A549 (cell line): ENCODE measurements around the gene TCAIM. TPM values are rescaled to one million over a fixed set of nuclear protein-coding genes. Genes with fewer than 3 reads are reported as not detected.

Source experiments
- ATAC-seq, 2 experiments: fragments of 200-7000 bp in 1 of 2; fragments of >200 bp in 1 of 2; cut with Nextera tagmentation in 1 of 2; cut with Tn5 transposase in 1 of 2; 3 replicates each; pipeline versions ENCODE4 v1.8.0 to v1.9.1; 2018 to 2020; ENCODE audit warnings: mild to moderate bottlenecking in 1 of 2, moderate library complexity in 1 of 2
- CTCF ChIA-PET: fragments of 300-600 bp; sonication (Branson Sonifier 250); formaldehyde crosslinking; extraction: SDS; loops from one replicate; lab custom pipeline; 2021; ENCODE audit warnings: antibody characterized with exemption, inconsistent platforms; lab: Yijun Ruan, JAX
- POLR2A ChIA-PET: fragments of 350-600 bp; formaldehyde crosslinking; extraction: SDS; loops from one replicate; lab custom pipeline; 2021; ENCODE audit warnings: antibody characterized with exemption, inconsistent platforms; lab: Yijun Ruan, JAX
- DNase-seq, 2 experiments: peaks; one replicate each; pipeline versions ENCODE4 v3.0.0 to v3.0.0-alpha.2; 2011 to 2016; ENCODE audit warnings: low read depth in 1 of 2, low spot score in 1 of 2
- FAIRE-seq: peaks from 2 replicates; lab custom pipeline; 2011; peaks lifted over from hg19 to GRCh38; lab: Jason Lieb, UNC
- H3K27ac ChIP-seq, 2 experiments: fragments of >200 bp; sonication (Bioruptor Twin); formaldehyde crosslinking; 3 replicates each; pipeline ENCODE4 v1.5.1; 2016 to 2017
- H3K4me1 ChIP-seq: fragments of >200 bp; sonication (Bioruptor Twin); formaldehyde crosslinking; 3 replicates; pipeline ENCODE4 v1.6.1; 2016
- H3K4me2 ChIP-seq: fragments of >200 bp; sonication (Bioruptor Twin); formaldehyde crosslinking; 3 replicates; pipeline ENCODE4 v1.6.1; 2016
- H3K4me3 ChIP-seq: fragments of >200 bp; sonication (Bioruptor Twin); formaldehyde crosslinking; 3 replicates; pipeline ENCODE4 v1.5.1; 2016
- H3K9me3 ChIP-seq: fragments of >200 bp; sonication (Bioruptor Twin); formaldehyde crosslinking; 3 replicates; pipeline ENCODE4 v1.6.1; 2016
- CEBPB ChIP-seq, 2 experiments: fragments of >200 bp in 1 of 2; sonication (Bioruptor Twin) in 1 of 2; formaldehyde crosslinking in 1 of 2; IDR thresholded peaks; 2 replicates each; pipeline ENCODE4 v1.6.1; 2012 to 2016
- CHD2 ChIP-seq: fragments of 150-350 bp; IDR thresholded peaks from 2 replicates; pipeline ENCODE4 v1.6.1; 2014; ENCODE audit warnings: low read length; ENCODE audit not compliant: partially characterized antibody
- ELK1 ChIP-seq: fragments of 150-350 bp; IDR thresholded peaks from 2 replicates; pipeline ENCODE4 v1.6.1; 2014; ENCODE audit warnings: low read depth, mild to moderate bottlenecking, low read length
- EP300 ChIP-seq, 2 experiments: fragments of >200 bp; sonication (Bioruptor Twin); formaldehyde crosslinking; IDR thresholded peaks; 2 replicates in 1 of 2; 3 replicates in 1 of 2; pipeline ENCODE4 v1.6.1; 2016 to 2017
- FOSL2 ChIP-seq, 2 experiments: fragments of 450-650 bp in 1 of 2; fragments of >200 bp in 1 of 2; sonication (Bioruptor Twin) in 1 of 2; formaldehyde crosslinking; IDR thresholded peaks; 2 replicates each; pipeline versions ENCODE4 v1.5.0 to v1.6.1; 2016 to 2020; ENCODE audit warnings: mild to moderate bottlenecking in 1 of 2, moderate library complexity in 1 of 2
- GATA3 ChIP-seq: IDR thresholded peaks from 2 replicates; pipeline ENCODE4 v1.6.1; 2012; ENCODE audit warnings: borderline replicate concordance
- HEYL ChIP-seq: fragments of 250-450 bp; sonication (Bioruptor Pico); IDR thresholded peaks from 2 replicates; pipeline ENCODE4 v1.8.0; 2021; ENCODE audit warnings: mild to moderate bottlenecking, moderate library complexity
- MAZ ChIP-seq: fragments of 150-350 bp; IDR thresholded peaks from 2 replicates; pipeline ENCODE4 v1.6.1; 2014; ENCODE audit warnings: antibody characterized with exemption, low read depth, low read length, borderline replicate concordance
- MYC ChIP-seq: IDR thresholded peaks from 2 replicates; pipeline ENCODE4 v1.6.1; 2012; ENCODE audit warnings: mild to moderate bottlenecking, inconsistent platforms, low read length, improper control_type of control experiment, borderline replicate concordance
- NFE2L2 ChIP-seq: fragments of 150-350 bp; conservative IDR thresholded peaks from 2 replicates; pipeline ENCODE4 v1.6.1; 2014; ENCODE audit warnings: low read length
- NPAS2 ChIP-seq: fragments of 250-450 bp; sonication (Bioruptor Pico); IDR thresholded peaks from 2 replicates; pipeline ENCODE4 v1.8.0; 2022; ENCODE audit warnings: mild to moderate bottlenecking, moderate library complexity, borderline replicate concordance
- PBX3 ChIP-seq: IDR thresholded peaks from 2 replicates; pipeline ENCODE4 v1.6.1; 2012
- POLR2A ChIP-seq: IDR thresholded peaks from 2 replicates; pipeline ENCODE4 v1.6.1; 2012; ENCODE audit warnings: mild to moderate bottlenecking, low read length
- POLR2AphosphoS2 ChIP-seq: conservative IDR thresholded peaks from 2 replicates; pipeline ENCODE4 v1.6.1; 2012; ENCODE audit warnings: low read length, improper control_type of control experiment, inconsistent platforms
- RARB ChIP-seq: fragments of 250-450 bp; sonication (Bioruptor Pico); IDR thresholded peaks from 2 replicates; pipeline ENCODE4 v1.8.0; 2021; ENCODE audit warnings: mild to moderate bottlenecking, moderate library complexity
- RCOR1 ChIP-seq: fragments of 150-350 bp; IDR thresholded peaks from 2 replicates; pipeline ENCODE4 v1.6.1; 2014; ENCODE audit warnings: antibody characterized with exemption, low read length, low read depth
- REST ChIP-seq: fragments of 200-600 bp; sonication (generic); IDR thresholded peaks from 2 replicates; pipeline ENCODE4 v1.6.1; 2016; ENCODE audit warnings: antibody characterized with exemption, mild to moderate bottlenecking, moderate library complexity
- RFX5 ChIP-seq: fragments of 450-650 bp; IDR thresholded peaks from 2 replicates; pipeline ENCODE4 v1.7.1; 2014; ENCODE audit warnings: antibody characterized with exemption, mild to moderate bottlenecking, moderate library complexity
- RNF2 ChIP-seq: fragments of 200-600 bp; sonication (generic); IDR thresholded peaks from 2 replicates; pipeline ENCODE4 v1.6.1; 2016; ENCODE audit warnings: low read depth, mild to moderate bottlenecking, antibody characterized with exemption, moderate library complexity, borderline replicate concordance
- TFCP2L1 ChIP-seq: fragments of 250-450 bp; sonication (Bioruptor Pico); IDR thresholded peaks from 2 replicates; pipeline ENCODE4 v1.5.0; 2021; ENCODE audit warnings: mild to moderate bottlenecking
- ZC3H11A ChIP-seq: fragments of 450-650 bp; IDR thresholded peaks from 2 replicates; pipeline ENCODE4 v1.6.1; 2014; ENCODE audit warnings: antibody characterized with exemption, mild to moderate bottlenecking
- ZFP36 ChIP-seq: fragments of 450-650 bp; IDR thresholded peaks from 2 replicates; pipeline ENCODE4 v1.6.1; 2014; ENCODE audit warnings: borderline replicate concordance; ENCODE audit not compliant: partially characterized antibody
- ZNF302 ChIP-seq: fragments of 250-450 bp; sonication (Bioruptor Pico); IDR thresholded peaks from 2 replicates; pipeline ENCODE4 v1.9.0; 2021; ENCODE audit warnings: inconsistent platforms, mild to moderate bottlenecking, moderate library complexity
- ZSCAN20 ChIP-seq: fragments of 250-450 bp; sonication (Bioruptor Pico); IDR thresholded peaks from 2 replicates; pipeline ENCODE4 v1.8.0; 2022; ENCODE audit warnings: mild to moderate bottlenecking, moderate library complexity
- WGBS: methylation state at CpG from one replicate; pipeline ENCODE4 v1.1.6; 2017; ENCODE audit errors: missing lambda C conversion rate; 5-methylcytosine and 5-hydroxymethylcytosine counted together
- polyA plus RNA-seq, 4 experiments: library from polyadenylated mRNA; depleted of rRNA in 3 of 4; stranded (reverse); fragments of >200 nt; fragmentation: RNase III in 1 of 4; extraction: RNeasy Plus Mini Kit Qiagen cat#74134 plus additional on column Dnase treatment in 1 of 4; gene quantifications; 2 replicates in 3 of 4; 3 replicates in 1 of 4; pipeline ENCODE4 v1.2.3, GENCODE V29; 2011 to 2017

Gene TCAIM
- polyA plus RNA-seq, 2 of the 4 experiments (the other 2 are of a cell fraction): 10.8 to 19.2 TPM

GRCh38 chr3:44420676-44421075 is 82.1 kb downstream of the TCAIM start:
- TF ChIP-seq RFX5: no peak
- no peak for TF ChIP-seq RARB (CRISPR knock-in tag)
- WGBS: 71% methylated on average over 1 of the region's 1 CpG
- CTCF ChIA-PET: interaction anchor here (0.6 kb wide), 2 partner anchors 48 to 478 kb away, joined by 3 to 5 read pairs; no protein-coding TSS in a partner anchor

GRCh38 chr3:44421280-44421679 is 82.7 kb downstream of the TCAIM start:
- Histone ChIP-seq H3K4me2 (no peak overlapping the region), H3K27ac (no peak overlapping the region), H3K9me3 (no peaks in the 10 kb centered on the region), H3K4me1 (no peaks in the 10 kb centered on the region), H3K4me3 (no peak overlapping the region)
- 36% methylated on average over 6 of the region's 6 CpGs for WGBS
- POLR2A ChIA-PET: no interaction called here
- no peak for ATAC-seq
- TF ChIP-seq ZNF302 (no peak), RCOR1 (no peak), HEYL (CRISPR knock-in tag) (no peak), ZSCAN20 (no peak), CEBPB (IDR thresholded peaks at IDR 0.05) (no peak), REST (no peak), CHD2 (no peak), NPAS2 (CRISPR knock-in tag) (no peak), NFE2L2 (no peak), FOSL2 (IDR thresholded peaks at IDR 0.05) (no peak), FOSL2 (CRISPR knock-in tag; IDR thresholded peaks at IDR 0.05) (no peak), POLR2A (no peak), GATA3 (no peak), EP300 (IDR thresholded peaks at IDR 0.05) (no peak), ZFP36 (no peak), RNF2 (no peak)
- FAIRE-seq: no peak
- CTCF ChIA-PET: interaction anchor here (0.6 kb wide), 1 partner anchor 48 kb away, joined by 5 read pairs; no protein-coding TSS in a partner anchor
- no peak for DNase-seq

More at GRCh38 chr3:44420676-44421075, 82.1 kb downstream of the TCAIM start:
- POLR2A ChIA-PET: no interaction called here
- Histone ChIP-seq H3K9me3 (no peaks in the 10 kb centered on the region), H3K4me1 (no peaks in the 10 kb centered on the region), H3K27ac (no peak overlapping the region), H3K4me3 (no peak overlapping the region), H3K4me2 (no peak overlapping the region)
- ATAC-seq (no peak), FAIRE-seq (no peak), DNase-seq (no peak)

- DNase-seq: no peak
- no peak overlapping the region for H3K4me3 ChIP-seq
- H3K27ac ChIP-seq: no peak overlapping the region
- ATAC-seq: no peak
- TF ChIP-seq TFCP2L1 (no peak), ZC3H11A (no peak), POLR2AphosphoS2 (no peak), ELK1 (no peak), ZNF302 (no peak), MAZ (no peak), PBX3 (no peak), FOSL2 (IDR thresholded peaks at IDR 0.05) (no peak), FOSL2 (CRISPR knock-in tag; IDR thresholded peaks at IDR 0.05) (no peak), RCOR1 (no peak), MYC (no peak), ZSCAN20 (no peak)
- ChIA-PET POLR2A (no interaction called here), CTCF (interaction anchor here (0.8 kb wide), 1 partner anchor 25 kb away, joined by 4 read pairs; no protein-coding TSS in a partner anchor)
- no peak overlapping the region for H3K4me2 ChIP-seq
- H3K9me3 ChIP-seq: no peaks in the 10 kb centered on the region
- WGBS: 22% methylated on average over 3 of the region's 3 CpGs
- FAIRE-seq: no peak
- H3K4me1 ChIP-seq: no peaks in the 10 kb centered on the region
These were observed 86.2 kb downstream of the TCAIM start for GRCh38 chr3:44424758-44425157.
